HG03442 (cell line): ENCODE data around the gene PARD6G.
"Not testable (repeated sequence)": the region's sequence is repeated elsewhere in the genome, so short reads cannot be mapped to it uniquely, and the experiment has no call there.

Experiments
- ATAC-seq: cut with Tn5 transposase; IDR thresholded peaks from one replicate; pipeline ENCODE4 v1.9.1; 2021; ENCODE audit warnings: mild to moderate bottlenecking, moderate library complexity; ENCODE audit not compliant: unreplicated experiment

PARD6G gene, protein sequence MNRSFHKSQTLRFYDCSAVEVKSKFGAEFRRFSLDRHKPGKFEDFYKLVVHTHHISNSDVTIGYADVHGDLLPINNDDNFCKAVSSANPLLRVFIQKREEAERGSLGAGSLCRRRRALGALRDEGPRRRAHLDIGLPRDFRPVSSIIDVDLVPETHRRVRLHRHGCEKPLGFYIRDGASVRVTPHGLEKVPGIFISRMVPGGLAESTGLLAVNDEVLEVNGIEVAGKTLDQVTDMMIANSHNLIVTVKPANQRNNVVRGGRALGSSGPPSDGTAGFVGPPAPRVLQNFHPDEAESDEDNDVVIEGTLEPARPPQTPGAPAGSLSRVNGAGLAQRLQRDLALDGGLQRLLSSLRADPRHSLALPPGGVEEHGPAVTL

DNA sequence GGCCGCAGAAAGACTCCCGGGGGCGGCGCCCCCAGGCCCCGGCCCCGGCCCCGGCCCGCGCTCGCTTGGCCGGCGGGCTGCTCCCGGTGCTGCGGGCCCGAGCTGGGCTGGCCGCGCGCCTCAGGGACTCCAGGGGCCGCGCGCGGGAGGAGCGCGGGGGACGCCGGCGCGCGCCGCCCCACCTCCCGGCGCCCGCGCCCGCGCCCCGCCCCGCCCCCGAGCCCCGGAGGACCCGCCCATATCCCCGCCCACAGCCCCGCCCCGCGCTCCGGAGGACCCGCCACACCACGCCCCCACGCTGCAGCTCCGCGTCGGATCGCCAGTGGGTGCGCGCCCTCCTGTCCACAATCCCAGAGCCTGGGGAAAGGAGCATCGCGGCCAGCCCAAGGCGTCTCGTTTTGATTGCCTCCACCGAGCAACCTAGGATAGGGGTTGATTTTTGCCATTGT is at the start of gene PARD6G:
Gene PARD6G, minus strand, starts transcription at position 122 of the 449 bp plus-strand sequence. CDS start 166 bp downstream, outside the sequence.
- ATAC-seq: peak; percentile 65

DNA sequence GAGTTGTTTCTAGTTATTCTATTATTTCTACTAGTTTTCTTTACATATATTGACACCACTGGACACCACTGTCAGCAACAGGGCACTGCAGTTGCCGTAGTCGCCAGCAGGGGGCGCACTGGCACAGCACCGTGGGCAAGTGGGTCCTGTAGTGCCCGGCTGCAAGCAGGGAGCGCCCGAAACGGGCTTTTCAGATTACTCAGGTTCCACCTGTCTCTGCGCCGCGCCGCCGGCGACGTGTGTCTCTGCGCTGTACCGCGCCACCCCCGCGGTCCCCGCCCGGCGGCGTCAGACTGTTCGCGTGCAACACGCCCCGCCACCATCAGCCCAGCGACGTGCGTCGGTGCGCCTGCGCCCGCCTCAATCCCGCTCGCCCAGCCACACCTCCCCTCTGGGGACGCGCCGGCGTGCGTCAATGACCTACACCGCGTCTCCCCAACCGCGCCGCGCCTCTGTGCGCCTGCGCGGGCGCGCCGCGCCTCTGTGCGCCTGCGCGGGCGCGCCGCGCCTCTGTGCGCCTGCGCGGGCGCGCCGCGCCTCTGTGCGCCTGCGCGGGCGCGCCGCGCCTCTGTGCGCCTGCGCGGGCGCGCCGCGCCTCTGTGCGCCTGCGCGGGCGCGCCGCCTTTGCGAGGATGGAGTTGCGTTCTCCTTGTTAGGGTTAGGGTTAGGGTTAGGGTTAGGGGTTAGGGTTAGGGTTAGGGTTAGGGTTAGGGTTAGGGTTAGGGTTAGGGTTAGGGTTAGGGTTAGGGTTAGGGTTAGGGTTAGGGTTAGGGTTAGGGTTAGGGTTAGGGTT is 15.1 kb upstream of the PARD6G start:
- ATAC-seq: not testable (repeated sequence)

DNA sequence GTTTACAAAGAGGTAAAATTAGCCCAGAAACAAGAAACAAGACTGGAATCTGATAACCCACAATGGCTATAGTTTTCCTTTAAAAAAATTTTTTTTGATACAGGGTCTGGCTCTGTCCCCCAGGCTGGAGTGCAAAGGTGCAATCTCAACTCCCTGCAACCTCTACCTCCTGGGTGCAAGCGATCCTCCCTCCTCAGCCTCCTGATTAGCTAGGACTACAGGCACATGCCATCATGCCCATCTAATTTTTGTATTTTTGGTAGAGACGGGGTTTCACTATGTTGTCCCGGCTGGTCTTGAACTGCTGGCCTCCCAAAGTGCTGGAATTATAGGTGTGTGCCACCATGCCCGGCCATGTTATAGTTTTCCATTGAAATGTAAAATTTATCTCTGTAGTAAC is 12.3 kb upstream of the PARD6G start:
- ATAC-seq: no peak

DNA sequence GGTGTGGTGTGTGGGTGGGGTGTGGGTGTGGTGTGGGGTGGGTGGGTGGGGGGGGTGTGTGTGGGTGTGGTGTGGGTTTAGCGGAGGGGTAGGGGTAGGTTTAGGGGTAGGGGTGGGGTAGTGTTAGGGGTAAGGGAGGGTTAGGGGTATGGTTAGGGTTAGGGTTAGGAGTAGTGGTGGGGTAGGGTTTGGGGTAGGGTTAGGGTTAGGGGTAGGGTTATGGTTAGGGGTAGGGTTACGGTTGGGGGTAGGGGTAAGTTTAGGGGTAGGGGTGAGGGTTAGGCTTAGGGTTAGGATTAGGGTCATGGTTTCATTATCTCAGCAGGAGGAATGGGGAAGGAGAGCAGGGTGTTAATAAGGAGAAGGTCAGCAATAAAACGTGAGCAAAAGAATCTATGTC is 11.3 kb upstream of the PARD6G start:
- no peak for ATAC-seq

DNA sequence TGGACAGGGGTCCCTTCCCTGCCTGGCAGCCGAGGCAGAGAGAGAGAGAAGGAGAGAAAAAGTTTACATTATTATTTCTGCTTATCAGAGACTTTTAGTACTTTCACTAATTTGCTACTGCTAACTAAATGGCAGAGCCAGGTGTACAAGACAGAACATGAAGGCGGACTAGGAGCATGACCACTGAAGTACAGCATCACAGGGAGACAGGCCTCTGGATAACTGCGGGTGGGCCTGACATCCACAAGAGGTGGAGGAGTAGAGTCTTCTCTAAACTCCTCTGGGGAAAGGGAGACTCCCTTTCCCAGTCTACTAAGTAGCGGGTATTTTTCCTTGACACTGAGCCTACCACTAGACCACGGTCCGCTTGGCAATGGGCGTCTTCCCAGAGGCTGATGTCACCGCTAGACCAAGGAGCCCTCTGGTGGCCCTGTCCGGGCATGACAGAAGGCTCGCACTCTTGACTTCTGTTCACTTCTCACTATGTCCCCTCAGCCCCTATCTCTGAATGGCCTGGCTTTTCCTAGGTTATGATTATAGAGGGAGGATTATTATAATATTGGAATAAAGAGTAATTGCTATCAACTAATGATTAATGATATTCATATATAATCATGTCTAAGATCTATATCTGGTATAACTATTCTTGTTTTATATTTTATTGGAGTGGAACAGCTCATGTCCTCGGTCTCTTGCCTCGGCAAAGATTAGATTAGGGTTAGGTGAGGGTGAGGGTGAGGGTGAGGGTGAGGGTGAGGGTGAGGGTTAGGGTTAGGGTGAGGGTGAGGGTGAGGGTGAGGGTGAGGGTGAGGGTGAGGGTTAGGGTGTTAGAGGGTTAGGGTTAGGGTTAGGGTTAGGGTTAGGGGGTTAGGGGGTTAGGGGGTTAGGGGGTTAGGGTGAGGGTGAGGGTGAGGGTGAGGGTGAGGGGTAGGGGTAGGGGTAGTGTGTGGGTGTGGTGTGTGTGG is 10.5 kb upstream of the PARD6G start:
- ATAC-seq: not testable (repeated sequence)

DNA sequence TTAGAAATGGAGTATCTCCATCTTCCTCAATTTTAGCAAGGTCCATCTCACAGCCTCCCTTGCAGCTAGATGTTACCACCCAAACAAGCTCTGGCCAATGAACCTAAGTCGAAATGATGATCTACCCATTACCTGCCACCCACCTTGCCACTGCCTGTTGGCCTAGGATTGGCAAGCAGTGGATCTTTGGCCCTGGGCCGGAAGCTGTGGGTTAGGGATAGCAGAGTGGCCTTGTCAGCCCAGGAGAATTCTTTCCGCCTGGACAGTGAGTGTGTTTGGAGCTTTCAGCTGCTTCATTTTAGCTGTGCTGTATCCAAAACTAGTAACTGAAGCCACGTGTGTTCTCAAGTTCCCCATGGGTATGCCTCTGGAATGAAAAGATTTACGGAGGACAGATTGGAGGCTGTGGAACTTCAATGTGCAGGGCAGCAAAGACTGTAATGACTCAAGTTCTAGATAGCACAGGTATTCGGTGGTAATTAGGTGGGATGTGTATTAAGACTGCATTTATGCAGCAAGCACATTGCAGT is 7.7 kb upstream of the PARD6G start:
- ATAC-seq: no peak

DNA sequence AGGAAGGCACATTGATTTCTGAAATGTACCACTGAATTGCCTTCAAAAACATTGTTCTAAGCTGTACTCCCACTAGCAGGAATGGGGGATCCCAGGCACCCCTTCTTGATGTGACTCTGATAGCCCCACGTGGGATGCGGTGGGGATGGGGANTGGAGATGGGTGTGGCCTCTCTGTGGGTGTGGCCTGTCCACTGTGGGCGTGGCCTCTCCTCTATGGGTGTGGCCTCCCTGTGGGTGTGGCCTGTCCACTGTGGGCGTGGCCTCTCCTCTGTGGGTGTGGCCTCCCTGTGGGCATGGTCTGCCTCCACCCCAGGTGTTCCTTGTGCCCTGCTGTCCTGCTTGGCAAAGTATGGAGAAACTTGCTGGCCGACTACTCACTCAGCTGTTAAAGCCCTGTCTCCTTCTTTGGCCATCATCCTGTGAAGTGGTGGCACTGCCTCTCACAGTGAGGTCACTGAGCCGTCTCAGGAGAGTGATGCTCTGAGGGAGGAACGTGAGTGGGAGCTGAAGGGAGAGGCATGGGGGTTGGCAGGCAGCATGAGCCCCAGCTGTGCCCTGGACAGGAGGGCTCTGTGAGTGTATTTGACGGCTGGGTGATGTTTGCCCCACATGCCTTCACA is 6.7 kb upstream of the PARD6G start:
- ATAC-seq: no peak

DNA sequence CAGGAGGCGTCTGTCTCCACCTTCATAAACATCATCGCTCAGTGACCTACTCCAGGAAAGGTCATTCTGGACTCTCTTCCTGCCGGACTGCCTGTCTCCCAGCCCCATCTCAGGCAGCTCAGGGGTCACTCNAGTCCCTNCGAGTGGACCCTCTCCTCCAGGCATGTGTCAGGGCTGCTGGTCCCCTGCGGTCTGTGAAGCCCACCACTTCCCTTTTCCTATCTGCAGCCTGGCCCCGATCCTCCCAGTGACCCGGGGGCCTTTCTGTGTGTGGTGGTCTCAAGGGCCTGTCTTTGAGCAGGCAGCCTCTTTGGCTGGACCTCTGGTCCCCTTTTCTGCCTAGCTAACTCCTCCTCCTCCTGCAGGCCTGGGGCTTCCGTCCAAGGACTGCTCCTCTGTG is 5.9 kb upstream of the PARD6G start:
- ATAC-seq: no peak

DNA sequence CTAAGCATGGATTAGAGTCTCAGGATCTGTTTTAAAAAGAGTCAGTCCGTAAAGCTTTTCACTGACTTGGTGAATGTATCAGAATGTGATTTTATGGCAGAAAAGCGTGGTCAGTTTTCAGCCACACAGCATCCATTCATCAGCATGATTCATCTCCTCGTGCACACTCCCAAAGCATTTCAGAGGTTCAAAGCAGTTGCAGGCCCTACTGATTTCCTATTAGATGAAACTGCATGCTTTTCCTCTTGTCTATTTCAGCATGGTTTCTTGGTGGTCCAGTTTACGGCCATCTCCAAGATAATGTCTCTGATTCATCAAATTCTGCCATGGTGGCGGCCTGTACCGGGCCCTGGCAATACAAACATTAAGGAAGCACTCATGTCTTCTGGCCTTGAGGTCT is 4.8 kb upstream of the PARD6G start:
- ATAC-seq: no peak

DNA sequence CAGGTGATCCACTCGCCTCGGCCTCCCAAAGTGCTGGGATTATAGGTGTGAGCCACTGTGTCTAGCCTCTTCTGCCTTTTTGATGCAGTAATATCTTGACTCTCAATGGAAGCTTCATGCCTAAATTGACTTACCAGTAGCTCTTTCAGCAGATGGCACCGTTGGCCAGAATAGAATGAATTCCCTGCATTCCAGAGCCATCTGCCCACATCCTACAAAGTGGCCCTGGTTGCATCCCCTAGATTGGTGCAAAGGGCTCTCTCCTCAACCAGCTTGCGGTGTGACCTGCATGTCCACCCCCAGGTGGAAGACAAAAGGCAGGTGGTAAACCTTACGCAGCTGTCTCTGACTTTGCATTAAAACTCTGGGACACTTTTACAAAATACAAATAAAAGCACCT is 4.4 kb upstream of the PARD6G start:
- no peak for ATAC-seq

DNA sequence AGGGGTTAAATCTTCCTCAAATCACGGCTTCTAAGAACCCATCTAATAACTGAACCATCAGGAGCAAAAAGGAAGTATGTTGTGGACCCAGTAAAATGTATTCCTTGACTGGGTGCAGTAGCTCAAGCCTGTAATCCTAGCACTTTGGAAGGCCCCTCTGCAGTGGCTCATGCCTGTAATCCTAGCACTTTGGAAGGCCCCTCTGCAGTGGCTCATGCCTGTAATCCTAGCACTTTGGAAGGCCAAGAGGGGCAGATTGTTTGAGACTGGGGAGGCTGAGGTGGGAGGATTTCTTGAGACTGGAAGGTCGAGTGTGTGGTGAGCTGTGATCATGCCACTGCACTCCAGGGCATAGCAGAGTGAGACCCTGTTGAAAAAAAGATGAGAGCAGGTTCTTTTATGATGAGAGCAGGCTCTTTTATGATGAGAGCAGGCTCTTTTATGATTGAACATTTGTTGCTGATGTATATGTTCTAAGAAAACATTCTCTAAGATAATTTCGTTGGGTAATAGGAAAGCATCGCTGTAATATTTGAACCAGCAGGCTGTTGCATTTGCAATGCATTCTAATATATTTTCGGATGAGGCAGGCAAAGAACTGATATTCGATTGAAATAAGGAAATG is 3.5 kb upstream of the PARD6G start:
- no peak for ATAC-seq

DNA sequence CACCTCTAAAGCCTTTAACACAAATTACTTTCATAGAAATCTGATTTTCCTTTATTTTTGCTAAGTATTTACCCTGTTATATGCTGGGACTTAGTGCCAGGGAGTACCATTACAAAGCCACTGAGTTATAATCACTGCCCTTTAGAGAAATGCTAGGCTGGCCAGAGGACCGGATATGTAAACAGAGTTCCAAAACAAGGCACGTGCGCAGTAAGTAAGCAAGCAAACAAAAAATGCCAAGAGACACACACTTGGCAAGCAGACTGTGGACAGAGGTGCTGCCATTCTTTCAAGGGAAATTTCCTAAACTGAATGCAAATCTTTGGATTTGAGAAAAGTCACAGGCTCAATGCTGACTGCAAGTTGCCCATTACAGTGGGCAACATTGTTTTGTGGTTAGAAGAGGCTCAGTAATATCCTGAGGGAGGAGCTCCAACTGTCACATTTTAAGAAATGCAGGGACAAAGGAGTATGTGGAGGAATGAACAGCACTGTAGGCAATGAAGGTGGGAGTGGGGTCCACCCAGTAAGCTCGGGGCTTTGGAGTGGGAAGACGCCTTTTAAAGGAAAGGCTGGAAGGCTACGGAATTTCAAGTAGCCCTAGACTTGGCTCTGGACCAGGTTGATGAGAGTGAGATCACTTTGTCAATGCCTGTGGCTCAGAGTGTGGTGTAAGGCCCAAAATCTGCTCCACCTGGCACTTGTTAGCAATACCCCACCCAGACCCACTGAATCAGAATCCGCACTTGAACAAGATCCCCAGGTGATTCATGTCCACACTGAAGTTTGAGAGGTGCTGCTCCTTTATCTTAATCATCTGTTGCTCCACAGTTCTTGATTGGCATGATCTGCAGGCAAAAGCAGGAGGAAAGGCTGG is 2.1 kb upstream of the PARD6G start:
- ATAC-seq: no peak

DNA sequence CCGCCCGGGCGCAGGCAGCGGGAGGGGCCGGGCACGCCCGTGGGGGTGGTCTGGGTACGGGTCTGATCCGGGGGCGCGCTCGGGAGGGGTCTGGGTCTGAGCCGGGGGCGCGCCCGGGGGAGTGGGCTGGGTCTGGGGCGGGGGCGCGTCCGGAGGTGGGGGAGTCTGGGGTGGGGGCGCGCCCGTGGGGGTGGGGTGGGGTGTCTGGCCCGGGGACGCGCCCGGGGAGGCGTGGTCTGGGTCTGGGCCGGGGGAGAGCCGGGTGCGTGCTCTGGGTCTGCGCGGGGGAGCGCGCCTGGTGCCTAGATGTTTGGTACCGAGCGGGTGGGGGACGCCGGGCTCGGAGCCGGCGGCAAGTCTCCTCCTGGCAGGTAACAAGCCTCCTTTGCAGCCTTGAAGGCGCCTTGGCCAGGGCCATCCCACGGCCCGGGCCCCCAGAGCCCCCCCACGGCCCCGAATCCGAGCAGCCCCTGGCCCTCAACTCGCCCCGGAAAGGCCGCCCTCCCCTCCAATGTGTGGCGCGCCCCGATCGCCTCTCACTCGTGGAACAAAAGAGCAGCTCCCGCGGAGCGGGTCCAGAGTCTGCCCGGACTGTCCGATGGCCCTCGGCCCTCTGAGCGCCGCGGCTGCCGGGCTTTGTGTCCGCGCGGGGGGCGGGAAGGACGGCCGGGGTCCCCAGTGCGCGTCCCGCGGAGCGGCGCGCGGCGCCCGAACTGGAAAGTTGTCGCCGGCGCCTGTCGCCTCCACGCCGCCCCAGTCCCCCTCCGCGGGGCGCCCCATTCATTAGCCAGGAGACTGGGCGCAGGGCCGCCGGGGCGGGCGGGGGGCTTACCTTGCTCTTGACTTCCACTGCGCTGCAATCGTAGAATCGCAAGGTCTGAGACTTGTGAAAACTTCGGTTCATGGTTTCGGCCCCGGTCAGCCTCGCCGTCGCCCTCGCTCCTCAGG is 595 bp downstream of the PARD6G start:
- peak; percentile 17 for ATAC-seq

DNA sequence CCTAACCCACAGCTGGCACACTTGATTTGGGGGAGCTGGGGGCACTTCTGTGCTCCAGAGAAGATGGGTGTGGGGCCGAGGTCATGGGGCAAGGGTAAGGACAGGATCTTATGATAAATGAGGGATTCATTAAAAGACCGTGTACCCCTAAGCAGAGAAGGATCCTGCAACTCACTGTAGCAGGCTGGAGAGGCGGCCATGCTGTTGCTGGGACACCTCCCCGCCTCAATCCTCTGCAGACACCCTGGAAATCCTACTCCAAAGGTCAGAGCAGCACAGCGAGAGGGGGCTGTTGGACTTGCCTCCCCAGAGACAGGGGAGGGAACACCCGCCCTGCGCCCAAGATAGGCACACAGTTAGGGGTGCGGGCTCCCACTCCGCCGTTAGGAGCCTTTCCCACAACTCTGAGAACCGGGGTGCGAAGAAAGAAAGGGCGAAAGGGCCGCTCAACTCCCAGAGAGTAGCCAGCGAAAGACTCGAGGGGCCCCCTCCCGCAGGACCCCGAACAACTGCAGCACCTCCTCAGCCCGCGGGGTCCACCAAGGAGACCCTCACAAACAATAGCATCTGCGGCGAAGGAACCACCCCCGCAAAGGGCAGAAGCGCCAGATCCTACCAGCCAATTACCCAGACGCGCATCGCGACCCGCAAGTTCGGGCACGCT is 1.4 kb downstream of the PARD6G start:
- ATAC-seq: no peak

DNA sequence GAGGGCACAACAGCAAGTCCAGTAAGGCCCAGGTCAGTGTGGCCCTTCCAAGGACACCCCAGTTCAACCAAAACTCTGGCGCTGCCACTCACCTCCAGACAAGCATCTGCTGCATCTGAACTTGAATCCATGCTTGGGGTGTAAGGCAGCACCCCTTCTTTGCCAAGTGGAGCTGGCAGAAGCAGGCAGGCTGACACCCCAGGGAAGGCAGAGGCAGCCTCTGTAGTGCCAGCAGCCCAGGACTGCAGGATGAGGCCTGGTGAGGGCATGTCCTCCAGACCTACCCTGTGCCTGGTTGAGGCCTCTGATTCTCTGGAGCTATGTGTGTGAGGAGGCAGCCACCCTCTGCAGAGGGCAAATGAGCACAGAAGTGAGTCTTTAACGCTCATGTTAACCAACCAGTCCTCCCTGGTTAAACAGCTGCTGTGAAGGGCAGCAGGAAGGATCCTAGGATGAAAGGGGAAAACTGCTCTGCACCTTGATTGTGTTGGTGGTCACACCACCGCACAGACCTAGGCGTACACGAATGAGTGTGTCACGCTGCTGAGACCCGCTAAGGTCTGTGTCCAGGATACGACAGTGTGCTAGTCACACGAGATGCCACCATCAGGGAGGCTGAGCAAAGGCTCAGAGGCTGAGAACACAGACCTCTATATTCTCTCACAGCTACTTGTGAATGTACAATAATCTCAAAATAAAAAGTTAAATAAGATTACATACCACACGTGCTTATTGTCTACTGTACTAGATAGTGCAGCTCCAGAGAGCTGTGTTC is 2.2 kb downstream of the PARD6G start:
- no peak for ATAC-seq

DNA sequence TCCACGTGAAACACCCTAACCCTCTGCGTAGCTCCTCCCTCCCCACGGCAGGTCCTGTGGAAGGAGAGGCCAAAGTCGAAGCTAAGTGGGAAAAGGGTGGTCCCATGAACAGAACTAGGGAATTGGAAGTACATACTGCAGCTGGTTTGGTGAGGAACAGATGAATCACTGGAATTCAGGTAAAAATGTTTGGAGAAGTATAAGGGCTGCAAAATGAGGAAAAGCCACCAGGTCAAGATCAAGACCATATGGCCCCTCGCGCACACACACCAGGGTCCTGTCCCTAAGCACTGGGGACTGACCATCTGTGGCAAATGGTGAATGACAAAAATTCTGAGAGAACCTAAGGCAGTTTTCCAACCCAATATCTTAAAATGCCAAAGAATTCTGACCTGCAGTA is 3.1 kb downstream of the PARD6G start:
- ATAC-seq: no peak
